MCF 10A (cell line): ENCODE results near the gene ATP6AP1. TPM values are rescaled to one million over a fixed set of nuclear protein-coding genes. Genes with fewer than 3 reads are reported as not detected.

Experiments used
- BruUV-seq: library from RNA; stranded (reverse); fragments of 400-500 nt; replicated peaks from 2 replicates; lab custom pipeline; 2021; lab: Mats Ljungman, UMichigan
- CTCF ChIA-PET: fragments of 300-600 bp; sonication (Branson Sonifier 250); formaldehyde crosslinking; extraction: SDS; loops from one replicate; lab custom pipeline; 2021; ENCODE audit warnings: antibody characterized with exemption, inconsistent platforms; lab: Yijun Ruan, JAX
- POLR2A ChIA-PET: fragments of 300-600, 350-650 bp; sonication (Branson Sonifier 250); formaldehyde crosslinking; extraction: SDS; loops from one replicate; lab custom pipeline; 2020; ENCODE audit warnings: antibody characterized with exemption, inconsistent platforms; lab: Yijun Ruan, JAX
- DNase-seq: peaks from one replicate; pipeline ENCODE4 v3.0.0-alpha.2; 2018; ENCODE audit not compliant: unreplicated experiment
- H3K27ac Mint-ChIP-seq: one replicate; pipeline ENCODE4 v1.8.0; 2022; ENCODE audit warnings: mild to moderate bottlenecking, low read depth, mixed read lengths; ENCODE audit not compliant: unreplicated experiment
- H3K27me3 Mint-ChIP-seq: one replicate; pipeline ENCODE4 v1.8.0; 2022; ENCODE audit warnings: mixed read lengths; ENCODE audit not compliant: insufficient read depth, unreplicated experiment
- H3K36me3 Mint-ChIP-seq: one replicate; pipeline ENCODE4 v1.8.0; 2022; ENCODE audit warnings: mild to moderate bottlenecking, moderate library complexity, mixed read lengths; ENCODE audit not compliant: insufficient read depth, unreplicated experiment
- H3K4me1 Mint-ChIP-seq: one replicate; pipeline ENCODE4 v1.8.0; 2022; ENCODE audit warnings: mixed read lengths; ENCODE audit not compliant: insufficient read depth, unreplicated experiment
- H3K4me3 Mint-ChIP-seq: one replicate; pipeline ENCODE4 v1.8.0; 2022; ENCODE audit warnings: mild to moderate bottlenecking, moderate library complexity, mixed read lengths; ENCODE audit not compliant: unreplicated experiment
- H3K9me3 Mint-ChIP-seq: one replicate; pipeline ENCODE4 v1.8.0; 2022; ENCODE audit warnings: mixed read lengths; ENCODE audit not compliant: unreplicated experiment
- CTCF ChIP-seq: fragments of 200-600 bp; IDR thresholded peaks from one replicate; pipeline ENCODE4 v1.8.0; 2022; ENCODE audit warnings: antibody characterized with exemption, mild to moderate bottlenecking; ENCODE audit not compliant: unreplicated experiment
- intact Hi-C: fragments of 100-400 bp; cut with micrococcal nuclease; formaldehyde crosslinking; loops from 2 replicates; pipeline ENCODE4 v1.14.1; 2022
- total RNA-seq: library from RNA; stranded (reverse); gene quantifications from 2 replicates; pipeline ENCODE4 v1.2.3, GENCODE V29; 2022

ATP6AP1 gene
- total RNA-seq, 1 experiment from 2014 or later = 48.7 TPM

- no peak for TF ChIP-seq CTCF
- no TSS peak for BruUV-seq
These were observed 17.3 kb downstream of the ATP6AP1 start for GRCh38 chrX:154445776-154446175.

GRCh38 chrX:154446430-154446829 lies 18.0 kb downstream of the ATP6AP1 start:
- BruUV-seq = no TSS peak
- no peak for TF ChIP-seq CTCF
- Mint-ChIP-seq H3K27ac (no peak overlapping the region), H3K9me3 (no peaks in the 10 kb centered on the region), H3K27me3 (peaks cover 19% of the 10 kb centered on the region), H3K4me3 (no peak overlapping the region), H3K4me1 (no peaks in the 10 kb centered on the region), H3K36me3 (peaks cover 42% of the 10 kb centered on the region)
- POLR2A ChIA-PET = interaction anchor here (1.0 kb wide), 2 partner anchors 11 to 49 kb away, joined by 3 to 4 read pairs; no protein-coding TSS in a partner anchor
- CTCF ChIA-PET = interaction anchor here (0.5 to 0.6 kb wide), 2 partner anchors 45 to 778 kb away, joined by 3 to 4 read pairs; no protein-coding TSS in a partner anchor
- no peak for DNase-seq
- intact Hi-C loops = no loop called here

More at GRCh38 chrX:154445776-154446175, 17.3 kb downstream of the ATP6AP1 start:
- Mint-ChIP-seq H3K36me3 (peaks cover 35% of the 10 kb centered on the region), H3K4me3 (no peak overlapping the region), H3K4me1 (no peaks in the 10 kb centered on the region), H3K27ac (no peak overlapping the region), H3K27me3 (peaks cover 19% of the 10 kb centered on the region), H3K9me3 (no peaks in the 10 kb centered on the region)
- ChIA-PET POLR2A (interaction anchor here (1.0 kb wide), 2 partner anchors 12 to 48 kb away, joined by 3 to 4 read pairs; no protein-coding TSS in a partner anchor), CTCF (interaction anchor here (0.5 to 0.6 kb wide), 3 partner anchors 45 to 1489 kb away, joined by 3 to 4 read pairs (median 3); no protein-coding TSS in a partner anchor)
- intact Hi-C loops = no loop called here
- DNase-seq = no peak

- Mint-ChIP-seq H3K4me3 (no peak overlapping the region), H3K4me1 (no peaks in the 10 kb centered on the region), H3K36me3 (peaks cover 36% of the 10 kb centered on the region), H3K9me3 (no peaks in the 10 kb centered on the region), H3K27me3 (peaks cover 34% of the 10 kb centered on the region), H3K27ac (no peak overlapping the region)
- CTCF ChIA-PET = interaction anchor here (0.5 kb wide), 1 partner anchor 28 kb away, joined by 3 read pairs; no protein-coding TSS in a partner anchor
- DNase-seq = no peak
- TF ChIP-seq CTCF = no peak
- BruUV-seq = no TSS peak
- POLR2A ChIA-PET = interaction anchor here (0.5 kb wide), 1 partner anchor 49 kb away, joined by 3 read pairs; no protein-coding TSS in a partner anchor
- intact Hi-C loops = no loop called here
These were observed 20.0 kb downstream of the ATP6AP1 start for GRCh38 chrX:154448484-154448883.

- Mint-ChIP-seq H3K4me3 (no peak overlapping the region), H3K36me3 (peaks cover 31% of the 10 kb centered on the region), H3K27ac (no peak overlapping the region), H3K9me3 (no peaks in the 10 kb centered on the region), H3K27me3 (peaks cover 44% of the 10 kb centered on the region), H3K4me1 (no peaks in the 10 kb centered on the region)
- TF ChIP-seq CTCF = no peak
- BruUV-seq = no TSS peak
- POLR2A ChIA-PET = no interaction called here
- CTCF ChIA-PET = no interaction called here
- intact Hi-C loops = no loop called here
- DNase-seq = no peak
These were observed 21.1 kb downstream of the ATP6AP1 start for GRCh38 chrX:154449618-154450017.
